ENCODE data around the gene PICALM. TPM values are rescaled to one million over a fixed set of nuclear protein-coding genes. Genes with fewer than 3 reads are reported as not detected.

Gene PICALM
- total and polyA plus RNA-seq, 9 of the 15 experiments (the other 6 are each of a cell fraction or from before 2014, with no cell fraction given), result 41.3 to 990 (median 309) TPM

DNA sequence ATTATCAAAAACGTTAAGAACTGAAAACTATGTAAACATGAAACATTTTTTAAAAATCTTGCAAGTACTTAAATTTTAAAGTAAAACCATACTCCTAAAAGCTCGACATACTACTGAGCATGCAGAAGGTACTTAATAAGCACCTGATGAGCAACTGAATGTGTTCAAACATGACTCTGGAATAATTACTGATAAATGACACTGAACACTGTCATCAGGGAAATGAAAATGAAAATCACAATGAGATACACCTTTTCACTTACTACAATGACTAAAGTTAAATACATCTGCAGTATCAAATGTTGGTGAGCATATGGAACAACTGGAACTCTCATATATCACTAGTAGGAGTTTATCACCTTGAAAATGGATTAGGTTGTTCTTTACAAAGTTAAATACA, 65.2 kb downstream of the PICALM start:
- FAIRE-seq (no peak), DNase-seq (ENCODE audit: extremely low read depth in 1 of 4, low spot score in 3 of 4) (no peak), ATAC-seq (no peak)
- WGBS (ENCODE audit: insufficient coverage, low coverage, missing lambda C conversion rate), result 55% methylated on average over 2 of the region's 2 CpGs
- Histone ChIP-seq H3K4me3 (no peak overlapping the region), H3K9me1 (ENCODE audit: control insufficient read depth, insufficient read depth, low read length) (no peaks in the 10 kb centered on the region), H3K9ac (ENCODE audit: insufficient read depth in 1 of 2, low read depth in 2 of 2, low read length in 2 of 2) (no peak overlapping the region), H3K36me3 (ENCODE audit: control insufficient read depth, insufficient read depth, low read length) (peaks cover 97% of the 10 kb centered on the region), H3K4me2 (ENCODE audit: insufficient read depth, low read length) (no peak overlapping the region), H3K9me3 (replicated peaks; ENCODE audit: control insufficient read depth, insufficient read depth, low read depth, low read length) (no peaks in the 10 kb centered on the region), H2AFZ (ENCODE audit: low read depth, low read length) (no peak overlapping the region), H3K79me2 (ENCODE audit: control insufficient read depth, insufficient read depth, low read length) (peaks cover 43% of the 10 kb centered on the region), H4K20me1 (replicated peaks; ENCODE audit: control insufficient read depth, insufficient read depth, low read length) (no peaks in the 10 kb centered on the region), H3K27me3 (ENCODE audit: control insufficient read depth in 2 of 2, insufficient read depth in 2 of 2, low read length in 2 of 2) (no peaks in the 10 kb centered on the region), H3K27ac (ENCODE audit: extremely low read depth, low read depth, low read length) (no peak overlapping the region), H3K4me1 (replicated peaks in 1 of 2; ENCODE audit: control insufficient read depth in 2 of 2, insufficient read depth in 2 of 2, low read length in 2 of 2) (peaks cover under 1 to 4% of the 10 kb centered on the region in 2 experiments; a peak in 1 of 5 replicates)
- ChIA-PET CTCF (ENCODE audit: low intra/inter-chr PET ratio) (no interaction called here), POLR2A (no interaction called here)
- no TSS peak for BruUV-seq (replicated peaks)
- in situ Hi-C loops (cut with MboI), result no loop called here
- intact Hi-C loops (cut with micrococcal nuclease), result no loop called here
- no peak for TF ChIP-seq CTCFL (IDR thresholded peaks at IDR 0.05; ENCODE audit: borderline replicate concordance, insufficient read depth, low read depth, low read length, poor library complexity, severe bottlenecking)
- TF ChIP-seq FOSL1 (tag; conservative IDR thresholded peaks at IDR 0.05), result no peak
- no peak for TF ChIP-seq NBN (IDR thresholded peaks at IDR 0.05; ENCODE audit: low read depth)
- no peak for TF ChIP-seq MTF1 (CRISPR knock-in tag; IDR thresholded peaks at IDR 0.05; ENCODE audit: borderline replicate concordance)
- TF ChIP-seq ZNF77 (CRISPR knock-in tag; IDR thresholded peaks at IDR 0.05), result no peak
- TF ChIP-seq HNRNPK (IDR thresholded peaks at IDR 0.05; ENCODE audit: low read depth, low read length, poor library complexity, severe bottlenecking), result no peak
- no peak for TF ChIP-seq POLR2AphosphoS5 (IDR thresholded peaks at IDR 0.05; ENCODE audit: control insufficient read depth, insufficient read depth, low read depth, low read length)
- no peak for TF ChIP-seq TSHZ1 (CRISPR knock-in tag; IDR thresholded peaks at IDR 0.05)
- no peak for TF ChIP-seq E2F4 (CRISPR knock-in tag; IDR thresholded peaks at IDR 0.05; ENCODE audit: low read depth)
- TF ChIP-seq ZC3H8 (IDR thresholded peaks at IDR 0.05), result no peak
- TF ChIP-seq ZNF253 (CRISPR knock-in tag; conservative IDR thresholded peaks at IDR 0.05), result no peak
- TF ChIP-seq SMAD3 (CRISPR knock-in tag; conservative IDR thresholded peaks at IDR 0.05), result no peak
- TF ChIP-seq ZKSCAN3 (CRISPR knock-in tag; IDR thresholded peaks at IDR 0.05), result no peak
- no peak for TF ChIP-seq POLR3G (IDR thresholded peaks at IDR 0.05; ENCODE audit: extremely low read depth, insufficient read length, insufficient replicate concordance)
- TF ChIP-seq PURB (CRISPR knock-in tag; IDR thresholded peaks at IDR 0.05; ENCODE audit: low read depth), result no peak

Measured in K562 (cell line).